ELR (cell line): ENCODE results near the gene TNNC1.

Experiments
- DNase-seq: peaks from one replicate; pipeline ENCODE4 v3.0.0-alpha.2; 2015; ENCODE audit warnings: low read depth

The TNNC1 gene

GRCh38 chr3:52442409-52443267 lies 11.2 kb downstream of the TNNC1 start:
- DNase-seq = no peak

GRCh38 chr3:52441772-52442332 lies 12.0 kb downstream of the TNNC1 start:
- no peak for DNase-seq

GRCh38 chr3:52441091-52441771 lies 12.6 kb downstream of the TNNC1 start:
- DNase-seq = no peak

GRCh38 chr3:52440671-52441070 lies 13.2 kb downstream of the TNNC1 start:
- no peak for DNase-seq

- DNase-seq = no peak
Measured at GRCh38 chr3:52440249-52440551, 13.6 kb downstream of the TNNC1 start.

GRCh38 chr3:52439426-52440248 lies 14.2 kb downstream of the TNNC1 start:
- no peak for DNase-seq

GRCh38 chr3:52438579-52439425 lies 15.0 kb downstream of the TNNC1 start:
- no peak for DNase-seq

GRCh38 chr3:52438104-52438376 lies 15.8 kb downstream of the TNNC1 start:
- DNase-seq = no peak

- DNase-seq = no peak
Measured at GRCh38 chr3:52437326-52438103, 16.3 kb downstream of the TNNC1 start.

GRCh38 chr3:52436500-52437149 lies 17.2 kb downstream of the TNNC1 start:
- DNase-seq = no peak

GRCh38 chr3:52435246-52436101 lies 18.4 kb downstream of the TNNC1 start:
- no peak for DNase-seq

- no peak for DNase-seq
Measured at GRCh38 chr3:52434491-52435115, 19.2 kb downstream of the TNNC1 start.

- no peak for DNase-seq
Measured at GRCh38 chr3:52433996-52434479, 19.8 kb downstream of the TNNC1 start.

GRCh38 chr3:52433328-52433995 lies 20.4 kb downstream of the TNNC1 start:
- no peak for DNase-seq

GRCh38 chr3:52432691-52433141 lies 21.1 kb downstream of the TNNC1 start:
- no peak for DNase-seq

- DNase-seq = no peak
Measured at GRCh38 chr3:52432225-52432624, 21.6 kb downstream of the TNNC1 start.

GRCh38 chr3:52431459-52432223 lies 22.2 kb downstream of the TNNC1 start:
- no peak for DNase-seq
